Right ventricle myocardium superior (tissue), 1 donor: ENCODE results near the gene FAAP20. TPM values are rescaled to one million over a fixed set of nuclear protein-coding genes. Genes with fewer than 3 reads are reported as not detected.
"Not testable (repeated sequence)": the region's sequence is repeated elsewhere in the genome, so short reads cannot be mapped to it uniquely, and the experiment has no call there.

ENCODE experiments used
- ATAC-seq: fragments of 200-7000 bp; cut with Tn5 transposase; one replicate; pipeline ENCODE4 v1.9.1; 2020; ENCODE audit warnings: mild to moderate bottlenecking; ENCODE audit not compliant: poor library complexity
- DNase-seq: peaks from one replicate; pipeline ENCODE4 v3.0.0-alpha.2; 2020
- intact Hi-C: fragments of 100-400 bp; cut with DNase I; formaldehyde crosslinking; loops from one replicate; pipeline ENCODE4 v1.11.2; 2022
- total RNA-seq: library from RNA; stranded (reverse); fragmentation: NEBNext Ultra II Directional; extraction: Animal tissue kit (Norgen Biotek cat#: 25700); gene quantifications from one replicate; pipeline ENCODE4 v1.2.1, GENCODE V29; 2021
- donor health status: DM: no; HTN: yes; CAD: no; lungs with severe emphysema.

Gene FAAP20
- total RNA-seq, 1 donor from 2014 or later, result 38.7 TPM

GRCh38 chr1:2152954-2153353 is 41.6 kb downstream of the FAAP20 start:
- no peak for ATAC-seq
- intact Hi-C loops, result no loop called here
- DNase-seq, result no peak

DNA sequence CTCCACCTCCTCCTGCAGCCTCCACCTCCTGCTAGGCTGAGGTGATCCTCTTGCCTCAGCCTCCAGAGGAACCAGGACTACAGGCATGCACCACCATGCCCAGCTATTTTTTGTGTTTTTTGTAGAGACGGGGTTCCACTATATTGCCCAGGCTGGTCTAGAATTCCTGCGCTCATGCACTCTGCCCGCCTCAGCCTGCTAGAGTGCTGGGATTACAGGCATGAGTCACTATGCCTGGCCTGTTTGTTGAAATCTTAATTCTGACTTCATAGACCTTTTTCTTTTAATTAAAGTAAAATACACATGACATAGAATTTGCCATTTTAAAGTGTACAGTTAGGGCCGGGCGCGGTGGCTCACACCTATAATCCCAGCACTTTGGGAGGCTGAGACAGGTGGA is 42.7 kb downstream of the FAAP20 start:
- no peak for DNase-seq
- ATAC-seq, result no peak
- intact Hi-C loops, result no loop called here

DNA sequence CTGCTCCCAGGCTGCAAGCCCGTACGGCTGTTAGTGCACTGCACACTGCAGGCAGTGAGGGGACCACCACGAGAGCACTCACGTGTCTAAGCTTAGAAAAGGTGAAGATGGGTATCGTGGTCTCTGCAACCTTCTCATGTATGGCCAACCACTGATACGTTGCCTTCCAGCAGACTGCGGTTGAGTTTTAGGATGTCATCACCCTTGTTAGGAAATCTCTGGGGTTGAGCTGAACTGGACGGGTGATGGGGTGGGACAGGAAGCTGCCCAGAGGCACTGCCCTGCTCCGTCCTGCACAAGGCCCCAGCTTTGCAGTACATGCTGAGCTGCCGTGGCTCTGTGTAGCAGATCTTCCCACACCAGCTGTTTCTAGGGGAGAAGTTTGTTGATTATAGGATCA is 43.3 kb downstream of the FAAP20 start:
- ATAC-seq (peak; percentile 78), DNase-seq (peak; percentile 69)
- intact Hi-C loops, result no loop called here

- ATAC-seq (peak; percentile 14), DNase-seq (no peak)
- intact Hi-C loops, result no loop called here
Observed at GRCh38 chr1:2150801-2151200, 43.8 kb downstream of the FAAP20 start.

DNA sequence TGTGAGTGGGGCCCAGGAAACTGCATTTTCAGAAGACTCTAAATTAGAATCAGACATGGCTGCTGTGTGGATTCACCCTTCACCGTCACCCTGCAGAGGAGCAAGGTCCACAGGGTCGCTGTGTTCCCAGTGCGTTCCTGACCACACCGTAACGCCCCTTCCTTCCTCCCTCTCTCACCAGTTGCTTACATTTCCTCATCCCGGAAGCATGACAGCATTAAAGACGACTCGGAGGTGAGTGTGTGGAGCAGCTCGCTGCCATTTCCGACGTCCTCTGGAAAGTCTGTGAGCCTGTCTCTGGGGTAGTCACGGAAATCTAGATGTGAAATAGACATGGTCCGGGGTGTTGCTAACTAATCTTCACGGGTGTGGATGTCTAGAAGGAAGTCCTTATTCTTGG is 45.9 kb downstream of the FAAP20 start:
- ATAC-seq, result peak; percentile 21
- intact Hi-C loops, result no loop called here
- no peak for DNase-seq

- DNase-seq, intact Hi-C loops, ATAC-seq: not testable (repeated sequence)
Observed at GRCh38 chr1:2147869-2148268, 46.7 kb downstream of the FAAP20 start.

GRCh38 chr1:2146836-2147517 is 47.6 kb downstream of the FAAP20 start:
- intact Hi-C loops, result no loop called here
- ATAC-seq, result no peak
- peak; percentile 1 for DNase-seq

DNA sequence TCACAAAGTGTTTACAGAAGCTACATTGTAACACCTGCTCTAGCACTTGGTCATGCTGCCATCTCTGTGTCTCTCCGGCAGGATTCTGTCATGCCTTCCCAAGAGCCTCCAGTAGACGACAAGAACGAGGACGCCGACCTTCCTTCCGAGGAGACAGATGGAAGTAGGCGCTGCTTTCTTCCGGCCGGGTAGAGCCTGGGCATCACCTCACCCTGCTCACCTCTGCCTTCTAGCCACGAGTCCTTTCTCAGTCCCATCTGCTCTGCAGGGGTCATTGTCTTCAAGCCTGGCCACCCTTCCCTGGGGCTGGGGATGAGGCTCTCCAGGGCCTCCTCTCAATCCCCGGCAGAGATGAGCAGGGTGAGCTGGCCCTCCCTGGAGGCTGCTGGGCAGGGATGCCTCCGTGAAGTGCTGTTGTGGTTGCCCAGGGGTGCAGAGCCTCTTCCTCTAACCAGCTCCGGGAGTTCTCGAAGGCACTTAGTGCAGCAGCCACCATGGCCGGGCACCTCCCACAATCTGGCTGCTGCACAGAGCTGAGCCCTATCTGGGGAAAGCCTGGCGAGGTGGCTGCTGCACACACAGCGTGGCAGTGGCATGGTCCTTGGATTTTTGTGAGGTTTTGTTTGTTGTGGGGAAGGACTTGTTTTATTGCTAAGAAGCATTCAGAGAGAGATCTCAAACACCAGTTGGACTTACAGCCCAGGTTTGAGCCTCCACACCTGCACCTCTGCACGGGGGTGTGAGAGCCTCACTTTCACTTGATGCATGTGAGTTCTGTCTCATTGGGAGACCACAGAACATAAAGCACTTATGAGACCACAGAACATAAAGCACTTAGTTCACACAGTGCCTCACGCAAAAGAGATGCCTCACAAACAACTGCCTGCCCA is 48.4 kb downstream of the FAAP20 start:
- DNase-seq (peak; percentile 30), ATAC-seq (no peak)
- intact Hi-C loops, result no loop called here

DNA sequence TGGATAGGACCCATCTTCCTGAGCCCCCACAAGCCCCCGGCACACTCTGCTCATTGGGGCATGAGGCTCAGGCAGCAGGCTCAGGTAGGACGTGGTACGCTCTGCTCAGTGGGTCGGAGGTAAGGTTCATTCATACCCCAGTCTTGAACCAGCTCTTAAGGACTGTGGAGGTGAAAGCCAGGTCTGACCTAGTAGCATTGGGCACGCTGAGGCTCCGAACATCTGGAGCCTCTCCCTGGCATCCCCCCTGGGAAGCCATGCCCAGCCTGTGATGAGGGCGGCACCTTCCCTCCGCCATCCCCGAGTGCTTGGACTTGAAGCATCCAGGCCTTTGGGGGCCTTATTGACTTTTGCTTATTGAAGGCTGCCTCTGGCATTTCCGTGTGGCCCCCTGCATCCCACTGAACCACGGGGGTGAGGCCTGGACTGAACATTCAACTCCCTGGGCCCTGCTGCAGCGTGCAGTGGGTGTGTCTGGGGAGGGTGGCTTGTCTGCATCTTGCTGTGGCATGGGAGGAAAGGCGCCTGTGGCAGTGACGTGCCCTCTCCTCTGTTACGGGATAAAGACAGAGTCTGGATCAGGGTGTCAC is 50.0 kb downstream of the FAAP20 start:
- intact Hi-C loops, result no loop called here
- DNase-seq (peak; percentile 14), ATAC-seq (no peak)

- DNase-seq (peak; percentile 35), ATAC-seq (no peak)
Observed at GRCh38 chr1:2143814-2144500, 50.6 kb downstream of the FAAP20 start.

GRCh38 chr1:2141025-2141424 is 53.5 kb downstream of the FAAP20 start:
- intact Hi-C loops, result no loop called here
- ATAC-seq (no peak), DNase-seq (no peak)

More at GRCh38 chr1:2143814-2144500, 50.6 kb downstream of the FAAP20 start:
- intact Hi-C loops, result no loop called here

Other genes with a start within 250 kb of the FAAP20 start
- gene CFAP74, start 191.0 kb downstream of the FAAP20 start, total RNA-seq, result not detected
- 0.43 TPM for gene GABRD, start 175.4 kb downstream of the FAAP20 start, total RNA-seq
- gene PRKCZ, start 144.4 kb downstream of the FAAP20 start, total RNA-seq, result 13.5 TPM
- 35.1 TPM for gene SKI, start 33.5 kb upstream of the FAAP20 start, total RNA-seq
- 5.0 TPM for gene MORN1, start 196.8 kb upstream of the FAAP20 start, total RNA-seq
- gene RER1, start 197.1 kb upstream of the FAAP20 start, total RNA-seq, result 81.8 TPM
- gene PEX10, start 217.8 kb upstream of the FAAP20 start, total RNA-seq, result 15.2 TPM